Kidney (tissue), 14 donors: ENCODE data around the gene CEP295NL. TPM values are rescaled to one million over a fixed set of nuclear protein-coding genes. Genes with fewer than 3 reads are reported as not detected.
A peak's percentile ranks its signal among the peaks of the same experiment; 100 is the strongest.

Source experiments
- DNase-seq, 5 donors: peaks; one replicate each; pipeline ENCODE4 v3.0.0-alpha.2; 2013 to 2020
- FAIRE-seq: peaks from 2 replicates; lab custom pipeline; 2012; peaks lifted over from hg19 to GRCh38; lab: Jason Lieb, UNC
- H3K27ac ChIP-seq, 2 donors: one replicate each; pipeline ENCODE4 v1.7.0; 2013; ENCODE audit warnings: low read depth in 2 of 2, low read length in 2 of 2, inconsistent platforms in 1 of 2
- H3K27me3 ChIP-seq: one replicate; pipeline ENCODE4 v1.7.1; 2013; ENCODE audit warnings: low read length, inconsistent platforms; ENCODE audit not compliant: control insufficient read depth, insufficient read depth
- H3K36me3 ChIP-seq, 3 donors: one replicate each; pipeline versions ENCODE4 v1.7.0 to v1.7.1; 2013; ENCODE audit warnings: low read length in 3 of 3, control low read depth in 1 of 3, inconsistent platforms in 1 of 3; ENCODE audit not compliant: insufficient read depth in 3 of 3, control insufficient read depth in 2 of 3
- H3K4me1 ChIP-seq, 3 donors: one replicate each; pipeline versions ENCODE4 v1.7.0 to v1.7.1; 2013; ENCODE audit warnings: low read length in 3 of 3, inconsistent platforms in 1 of 3, low read depth in 1 of 3; ENCODE audit not compliant: control insufficient read depth in 2 of 3, insufficient read depth in 2 of 3
- H3K4me3 ChIP-seq, 3 donors: one replicate each; pipeline versions ENCODE4 v1.7.0 to v1.8.1; 2013; ENCODE audit warnings: low read length in 3 of 3, control low read depth in 1 of 3, inconsistent platforms in 1 of 3
- H3K9ac ChIP-seq, 3 donors: one replicate each; pipeline versions ENCODE4 v1.7.0 to v1.7.1; 2013; ENCODE audit warnings: low read length in 3 of 3, control low read depth in 1 of 3, inconsistent platforms in 1 of 3
- H3K9me3 ChIP-seq, 3 donors: one replicate each; pipeline versions ENCODE4 v1.7.0 to v1.7.1; 2013; ENCODE audit warnings: low read length in 3 of 3, control low read depth in 1 of 3, inconsistent platforms in 1 of 3; ENCODE audit not compliant: control insufficient read depth in 2 of 3, insufficient read depth in 1 of 3
- intact Hi-C: fragments of 100-400 bp; cut with DNase I; formaldehyde crosslinking; loops from one replicate; pipeline ENCODE4 v1.11.1; 2022
- polyA plus RNA-seq: library from polyadenylated mRNA; stranded (reverse); fragments of 350-450 nt; fragmentation: Illumina TruSeq; extraction: RNeasy Lipid Tissue Mini Kit (QIAGEN cat#74804); gene quantifications from one replicate; pipeline ENCODE4 v1.2.3, GENCODE V29; 2014; ENCODE audit warnings: low read depth, low replicate concordance; ENCODE audit not compliant: insufficient read depth
- total RNA-seq: library from RNA; stranded (reverse); fragmentation: NEBNext Ultra II Directional; extraction: Animal tissue kit (Norgen Biotek cat#: 25700); gene quantifications from one replicate; pipeline ENCODE4 v1.2.1, GENCODE V29; 2021
- TF ChIP-seq, protein P1 (sequence below): IDR thresholded peaks from 3 replicates; pipeline ENCODE4 v1.5.1; 2012; ENCODE audit warnings: mild to moderate bottlenecking, moderate library complexity, borderline replicate concordance; ENCODE audit not compliant: insufficient read depth; ENCODE audit errors: extremely low read depth
- donor health status: control.
- donor health status: control.
- donor health status: control.
- donor health status: control.
- donor health status: control.
- donor health status: DM: yes; HTN: yes; CAD: no.
- donor health status: Normal renal cell carcinoma (clear cell type).

CEP295NL gene
- total and polyA plus RNA-seq, 2 donors from 2014 or later, result 3.6 TPM; not detected in 1

DNA sequence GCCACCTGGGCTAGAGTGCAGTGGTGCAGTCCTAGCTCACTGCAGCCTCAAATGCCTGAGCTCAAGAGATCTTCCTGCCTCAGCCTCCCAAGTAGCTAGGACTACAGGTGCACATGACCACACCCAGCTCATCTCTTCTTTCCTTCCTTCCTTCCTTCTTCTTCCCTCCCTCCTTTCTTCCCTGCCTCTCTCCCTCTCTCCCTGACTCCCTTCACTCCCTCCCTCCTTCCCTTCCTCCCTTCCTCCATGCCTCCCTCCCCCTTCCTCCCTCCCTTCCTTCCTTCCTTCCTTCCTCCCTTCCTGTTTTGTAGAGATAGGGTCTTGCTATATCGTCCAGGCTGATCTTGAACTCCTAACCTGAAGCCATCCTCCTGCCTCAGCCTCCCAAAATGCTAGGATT lies 38.9 kb downstream of the CEP295NL start:
- Histone ChIP-seq H3K4me1 (no peaks in the 10 kb centered on the region), H3K4me3 (no peak overlapping the region), H3K9me3 (no peaks in the 10 kb centered on the region), H3K27ac (no peak overlapping the region), H3K36me3 (peaks cover 0 to 4% (median 0%) of the 10 kb centered on the region in 3 donors), H3K27me3 (no peaks in the 10 kb centered on the region), H3K9ac (no peak overlapping the region)
- FAIRE-seq, result no peak
- no peak for DNase-seq
- TF ChIP-seq, protein P1, sequence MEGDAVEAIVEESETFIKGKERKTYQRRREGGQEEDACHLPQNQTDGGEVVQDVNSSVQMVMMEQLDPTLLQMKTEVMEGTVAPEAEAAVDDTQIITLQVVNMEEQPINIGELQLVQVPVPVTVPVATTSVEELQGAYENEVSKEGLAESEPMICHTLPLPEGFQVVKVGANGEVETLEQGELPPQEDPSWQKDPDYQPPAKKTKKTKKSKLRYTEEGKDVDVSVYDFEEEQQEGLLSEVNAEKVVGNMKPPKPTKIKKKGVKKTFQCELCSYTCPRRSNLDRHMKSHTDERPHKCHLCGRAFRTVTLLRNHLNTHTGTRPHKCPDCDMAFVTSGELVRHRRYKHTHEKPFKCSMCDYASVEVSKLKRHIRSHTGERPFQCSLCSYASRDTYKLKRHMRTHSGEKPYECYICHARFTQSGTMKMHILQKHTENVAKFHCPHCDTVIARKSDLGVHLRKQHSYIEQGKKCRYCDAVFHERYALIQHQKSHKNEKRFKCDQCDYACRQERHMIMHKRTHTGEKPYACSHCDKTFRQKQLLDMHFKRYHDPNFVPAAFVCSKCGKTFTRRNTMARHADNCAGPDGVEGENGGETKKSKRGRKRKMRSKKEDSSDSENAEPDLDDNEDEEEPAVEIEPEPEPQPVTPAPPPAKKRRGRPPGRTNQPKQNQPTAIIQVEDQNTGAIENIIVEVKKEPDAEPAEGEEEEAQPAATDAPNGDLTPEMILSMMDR, result no peak
- intact Hi-C loops, result no loop called here

DNA sequence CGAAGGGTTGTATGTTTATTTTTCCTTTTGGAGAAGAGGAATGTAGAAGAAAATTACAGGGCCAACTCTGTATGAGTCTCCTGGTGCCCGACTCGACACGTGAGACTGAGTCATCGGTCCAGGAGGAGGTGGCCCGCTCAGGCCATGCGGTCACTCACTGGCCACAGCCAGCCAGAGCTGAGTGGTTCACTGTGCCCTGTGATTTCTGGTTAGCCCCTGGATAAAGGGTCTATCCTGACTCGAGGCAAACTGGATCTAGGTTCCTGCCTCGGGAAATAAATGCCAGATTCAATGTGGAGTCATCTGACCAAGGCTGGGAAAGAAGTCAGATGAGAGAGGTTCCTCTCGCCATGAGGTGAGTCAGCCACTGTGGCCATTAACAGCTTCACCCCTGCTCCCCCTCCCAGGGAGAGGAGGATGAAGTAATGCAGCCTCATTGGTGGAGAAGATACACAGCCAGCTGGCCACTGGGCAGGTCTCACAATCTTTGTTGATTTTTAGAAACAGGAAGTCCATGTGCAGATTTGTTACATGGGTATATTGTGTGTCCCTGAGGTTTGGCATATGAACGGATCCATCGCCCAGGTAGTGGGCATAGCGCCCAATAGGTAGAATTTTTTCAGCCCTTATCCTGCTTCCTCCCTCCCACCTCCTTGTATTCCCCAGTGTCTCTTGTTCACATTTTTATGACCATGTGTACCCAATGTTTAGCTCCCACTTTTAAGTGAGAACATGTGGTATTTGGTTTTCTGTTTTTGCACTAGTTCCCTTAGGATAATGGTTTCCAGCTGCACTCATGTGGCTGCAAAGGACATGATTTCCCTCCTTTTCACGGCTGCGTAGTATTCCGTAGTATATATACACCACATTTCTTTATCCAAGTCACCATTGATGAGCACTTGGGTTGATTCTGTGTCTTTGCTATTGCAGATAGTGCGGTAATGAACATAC lies 40.7 kb downstream of the CEP295NL start:
- no peaks in the 10 kb centered on the region for H3K9me3 ChIP-seq
- intact Hi-C loops, result no loop called here
- no peak overlapping the region for H3K9ac ChIP-seq
- H3K4me3 ChIP-seq, result no peak overlapping the region
- TF ChIP-seq, protein P1, result no peak
- peaks cover 0 to 4% (median 0%) of the 10 kb centered on the region in 3 donors for H3K36me3 ChIP-seq
- no peak for FAIRE-seq
- H3K4me1 ChIP-seq, result no peaks in the 10 kb centered on the region
- DNase-seq, result peak in 1 of 5 donors; percentile 94
- peak overlapping the region in 1 of 2 donors; percentile 59 for H3K27ac ChIP-seq
- H3K27me3 ChIP-seq, result no peaks in the 10 kb centered on the region

DNA sequence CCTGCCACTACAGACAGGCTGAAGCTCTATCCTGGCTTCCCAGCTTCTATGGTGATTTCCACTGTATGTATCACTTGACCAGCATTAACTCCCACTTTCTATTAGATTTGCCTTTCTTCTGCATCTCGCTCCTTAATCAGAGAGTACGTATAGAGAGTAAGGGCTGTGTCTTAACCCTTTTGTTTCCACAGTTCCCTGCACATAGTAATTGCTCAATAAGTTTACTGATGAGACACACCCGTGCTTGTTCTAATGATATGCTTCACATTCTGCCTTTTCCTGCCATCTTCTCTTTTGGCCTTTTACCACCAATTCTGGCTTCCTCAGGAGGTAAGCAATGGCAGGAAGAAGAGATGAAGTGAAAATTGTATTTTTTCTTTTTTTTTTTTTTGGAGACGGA lies 41.8 kb downstream of the CEP295NL start:
- H3K4me1 ChIP-seq, result no peaks in the 10 kb centered on the region
- no peaks in the 10 kb centered on the region for H3K9me3 ChIP-seq
- TF ChIP-seq, protein P1, result no peak
- H3K4me3 ChIP-seq, result no peak overlapping the region
- intact Hi-C loops, result no loop called here
- H3K27ac ChIP-seq, result peak overlapping the region in 1 of 2 donors; percentile 77
- H3K36me3 ChIP-seq, result peaks cover 0 to 4% (median 3%) of the 10 kb centered on the region in 3 donors
- no peak for FAIRE-seq
- no peaks in the 10 kb centered on the region for H3K27me3 ChIP-seq
- no peak for DNase-seq
- no peak overlapping the region for H3K9ac ChIP-seq
